ENCODE results near the gene SLC6A1. TPM values are rescaled to one million over a fixed set of nuclear protein-coding genes. Genes with fewer than 3 reads are reported as not detected.

SLC6A1 gene
- total and polyA plus RNA-seq, 12 donors, result 0.55 to 2.7 (median 1.7) TPM

DNA sequence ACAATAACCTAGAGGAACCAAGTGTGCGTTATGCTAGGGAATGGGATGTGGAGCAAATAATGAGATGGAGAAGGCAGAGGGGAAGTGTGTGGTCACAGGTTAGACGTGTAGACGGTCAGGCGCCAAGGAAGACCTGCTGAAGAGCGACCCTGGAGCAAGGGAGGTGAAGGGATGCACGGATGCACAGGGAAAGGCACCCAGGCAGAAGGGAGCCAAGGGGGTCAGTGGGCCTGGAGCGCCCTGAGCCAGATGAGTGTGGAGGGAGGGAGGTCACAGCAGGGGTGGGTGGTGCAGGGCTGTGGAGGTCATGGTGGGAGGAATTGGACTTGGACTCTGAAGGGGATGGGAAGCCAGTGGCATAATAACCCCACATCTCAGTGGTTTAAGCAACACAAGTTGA lies 70.2 kb downstream of the SLC6A1 start:
- intact Hi-C loops (cut with DNase I), result loop anchor here in 7 of 10 donors (5.0 to 10.0 kb wide), 8 partner anchors 140 to 305 kb away; no protein-coding TSS in a partner anchor
- Histone ChIP-seq H3K4me3 (no peak overlapping the region), H3K27me3 (peaks cover 0 to 39% (median 18%) of the 10 kb centered on the region in 7 donors), H3K4me1 (peaks cover 0 to 15% (median 7%) of the 10 kb centered on the region in 9 donors), H3K9me3 (peaks cover 0 to 14% (median 0%) of the 10 kb centered on the region in 11 donors), H3K27ac (no peak overlapping the region), H3K36me3 (no peaks in the 10 kb centered on the region)
- TF ChIP-seq, protein P1, sequence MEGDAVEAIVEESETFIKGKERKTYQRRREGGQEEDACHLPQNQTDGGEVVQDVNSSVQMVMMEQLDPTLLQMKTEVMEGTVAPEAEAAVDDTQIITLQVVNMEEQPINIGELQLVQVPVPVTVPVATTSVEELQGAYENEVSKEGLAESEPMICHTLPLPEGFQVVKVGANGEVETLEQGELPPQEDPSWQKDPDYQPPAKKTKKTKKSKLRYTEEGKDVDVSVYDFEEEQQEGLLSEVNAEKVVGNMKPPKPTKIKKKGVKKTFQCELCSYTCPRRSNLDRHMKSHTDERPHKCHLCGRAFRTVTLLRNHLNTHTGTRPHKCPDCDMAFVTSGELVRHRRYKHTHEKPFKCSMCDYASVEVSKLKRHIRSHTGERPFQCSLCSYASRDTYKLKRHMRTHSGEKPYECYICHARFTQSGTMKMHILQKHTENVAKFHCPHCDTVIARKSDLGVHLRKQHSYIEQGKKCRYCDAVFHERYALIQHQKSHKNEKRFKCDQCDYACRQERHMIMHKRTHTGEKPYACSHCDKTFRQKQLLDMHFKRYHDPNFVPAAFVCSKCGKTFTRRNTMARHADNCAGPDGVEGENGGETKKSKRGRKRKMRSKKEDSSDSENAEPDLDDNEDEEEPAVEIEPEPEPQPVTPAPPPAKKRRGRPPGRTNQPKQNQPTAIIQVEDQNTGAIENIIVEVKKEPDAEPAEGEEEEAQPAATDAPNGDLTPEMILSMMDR (IDR thresholded peaks at IDR 0.05), result no peak
- DNase-seq, result no peak
- 85 to 87% methylated on average over 7 of the region's 7 CpGs for WGBS, 2 donors
- no peak for ATAC-seq

DNA sequence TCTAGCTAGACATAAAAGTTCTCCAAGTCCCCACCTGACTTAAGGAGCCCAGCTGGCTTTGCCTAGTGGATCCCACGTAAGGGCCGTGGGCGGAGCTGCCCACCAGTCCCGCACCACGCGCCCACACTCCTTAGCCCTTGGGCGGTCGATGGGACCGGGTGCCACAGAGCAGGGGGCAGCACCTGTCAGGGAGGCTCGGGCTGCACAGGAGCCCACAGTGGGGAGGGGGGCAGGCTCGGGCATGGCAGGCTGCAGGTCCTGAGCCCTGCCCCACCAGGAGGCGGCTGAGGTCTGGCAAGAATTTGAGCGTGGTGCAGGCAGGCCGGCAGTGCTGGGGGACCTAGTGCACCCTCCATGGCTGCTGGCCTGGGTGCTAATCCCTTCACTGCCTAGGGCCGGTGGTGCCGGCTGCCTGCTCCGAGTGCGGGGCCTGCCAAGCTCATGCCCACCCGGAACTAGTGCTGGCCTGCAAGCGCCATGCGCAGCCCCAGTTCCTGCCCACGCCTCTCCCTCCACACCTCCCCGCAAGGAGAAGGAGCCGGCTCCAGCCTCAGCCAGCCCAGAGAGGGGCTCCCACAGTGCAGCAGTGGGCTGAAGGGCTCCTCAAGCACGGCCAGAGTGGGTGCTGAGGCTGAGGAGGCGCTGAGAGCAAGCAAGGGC lies 78.7 kb downstream of the SLC6A1 start:
- ATAC-seq, result peak in 1 of 8 donors; percentile 4
- no peak for DNase-seq
- Histone ChIP-seq H3K9me3 (peaks cover 0 to 38% (median 5%) of the 10 kb centered on the region in 11 donors), H3K27ac (no peak overlapping the region), H3K36me3 (no peaks in the 10 kb centered on the region), H3K4me1 (peaks cover 0 to 8% (median 0%) of the 10 kb centered on the region in 9 donors), H3K27me3 (peaks cover 0 to 14% (median 7%) of the 10 kb centered on the region in 7 donors), H3K4me3 (no peak overlapping the region)
- WGBS, 2 donors, result 84 to 93% methylated on average over 25 to 26 of the region's 26 CpGs
- intact Hi-C loops (cut with DNase I), result no loop called here
- TF ChIP-seq, protein P1 (IDR thresholded peaks at IDR 0.05), result no peak

DNA sequence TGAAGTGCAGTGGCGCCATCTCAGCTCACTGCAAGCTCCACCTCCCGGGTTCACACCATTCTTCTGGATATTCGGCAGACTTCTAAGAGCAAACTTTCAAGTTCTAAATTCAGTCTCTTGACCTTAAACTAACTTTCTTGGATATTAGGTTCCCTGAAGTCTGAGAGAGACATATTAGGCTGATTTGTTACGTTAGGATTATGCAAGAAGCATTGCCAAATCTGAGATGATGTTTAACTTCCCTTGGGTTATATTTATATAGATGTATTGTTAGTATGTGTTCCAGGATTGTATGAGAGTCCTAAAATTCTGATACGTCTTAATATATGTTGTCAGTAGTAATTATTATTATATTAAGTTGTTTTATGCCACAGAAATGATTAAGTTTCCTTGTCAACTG lies 80.1 kb downstream of the SLC6A1 start:
- Histone ChIP-seq H3K4me1 (peaks cover 0 to 12% (median 0%) of the 10 kb centered on the region in 9 donors), H3K27ac (no peak overlapping the region), H3K4me3 (no peak overlapping the region), H3K36me3 (no peaks in the 10 kb centered on the region), H3K27me3 (peaks cover 0 to 23% (median 11%) of the 10 kb centered on the region in 7 donors), H3K9me3 (peaks cover 0 to 30% (median 4%) of the 10 kb centered on the region in 11 donors)
- ATAC-seq (no peak), DNase-seq (no peak)
- TF ChIP-seq, protein P1 (IDR thresholded peaks at IDR 0.05), result no peak
- 72 to 77% methylated on average over 5 of the region's 5 CpGs for WGBS, 2 donors
- intact Hi-C loops (cut with DNase I), result no loop called here

DNA sequence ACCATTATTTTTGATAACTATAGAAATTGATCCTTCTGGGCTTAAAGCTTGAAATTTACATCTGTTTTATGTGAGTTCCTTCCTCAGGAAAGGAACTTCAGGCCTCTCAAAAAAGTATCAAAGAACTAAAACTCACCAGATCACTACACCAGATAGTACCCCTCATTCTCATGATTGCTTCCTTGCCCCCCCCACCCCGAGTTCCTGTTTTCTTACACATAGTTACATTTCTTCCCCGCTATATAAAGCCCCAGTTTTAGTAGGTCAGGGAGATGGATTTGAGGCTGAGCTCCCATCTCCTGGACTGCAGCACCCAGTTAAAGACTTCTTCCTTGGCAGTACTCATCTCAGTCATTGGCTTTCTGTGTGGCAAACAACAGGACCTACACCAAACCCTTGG lies 81.5 kb downstream of the SLC6A1 start:
- H3K36me3 ChIP-seq, result no peaks in the 10 kb centered on the region
- no peak overlapping the region for H3K27ac ChIP-seq
- H3K9me3 ChIP-seq, result peaks cover 0 to 16% (median 0%) of the 10 kb centered on the region in 11 donors
- no peak for ATAC-seq
- intact Hi-C loops (cut with DNase I), result no loop called here
- DNase-seq, result no peak
- TF ChIP-seq, protein P1 (IDR thresholded peaks at IDR 0.05), result no peak
- WGBS, 2 donors, result 57 to 58% methylated on average over 2 of the region's 2 CpGs
- H3K27me3 ChIP-seq, result peaks cover 0 to 23% (median 11%) of the 10 kb centered on the region in 7 donors
- H3K4me1 ChIP-seq, result peaks cover 0 to 23% (median 0%) of the 10 kb centered on the region in 9 donors
- H3K4me3 ChIP-seq, result no peak overlapping the region
